OCI-LY1 (cell line): Measurements from ENCODE around the gene SDK1.

ENCODE experiments used
- EZH2 ChIP-seq: fragments of 200-600 bp; sonication (generic), shearing (Covaris generic); IDR thresholded peaks from 2 replicates; pipeline ENCODE4 v1.8.0; 2017; ENCODE audit warnings: borderline replicate concordance, mixed run types, mild to moderate bottlenecking, antibody characterized with exemption, low read length, moderate library complexity, mixed read lengths
- TF ChIP-seq, protein P1 (sequence below): fragments of 200-600 bp; sonication (generic), shearing (Covaris generic); IDR thresholded peaks from 2 replicates; pipeline ENCODE4 v1.5.1; 2017; ENCODE audit warnings: mild to moderate bottlenecking, antibody characterized with exemption, low read length, moderate library complexity, mixed read lengths

DNA sequence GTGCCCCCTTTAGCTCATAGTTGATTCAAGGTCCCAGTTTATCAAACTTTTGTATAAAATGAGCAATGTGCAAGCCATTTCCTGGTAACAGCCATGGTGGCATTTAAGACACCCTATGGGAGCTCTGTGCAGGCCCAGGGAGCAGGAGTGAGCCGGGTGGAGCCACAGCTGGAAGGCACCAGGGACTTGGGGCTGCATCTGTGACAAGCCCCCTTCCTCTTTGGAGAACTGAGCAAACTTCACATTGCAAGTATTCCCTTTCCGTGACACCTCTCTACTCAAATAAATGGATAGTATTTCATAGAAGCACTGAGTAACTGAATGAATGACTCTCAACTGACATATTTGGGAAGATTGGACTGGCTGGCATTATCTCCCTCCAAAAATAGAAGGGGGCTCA lies 822.3 kb downstream of the SDK1 start:
- TF ChIP-seq, protein P1, sequence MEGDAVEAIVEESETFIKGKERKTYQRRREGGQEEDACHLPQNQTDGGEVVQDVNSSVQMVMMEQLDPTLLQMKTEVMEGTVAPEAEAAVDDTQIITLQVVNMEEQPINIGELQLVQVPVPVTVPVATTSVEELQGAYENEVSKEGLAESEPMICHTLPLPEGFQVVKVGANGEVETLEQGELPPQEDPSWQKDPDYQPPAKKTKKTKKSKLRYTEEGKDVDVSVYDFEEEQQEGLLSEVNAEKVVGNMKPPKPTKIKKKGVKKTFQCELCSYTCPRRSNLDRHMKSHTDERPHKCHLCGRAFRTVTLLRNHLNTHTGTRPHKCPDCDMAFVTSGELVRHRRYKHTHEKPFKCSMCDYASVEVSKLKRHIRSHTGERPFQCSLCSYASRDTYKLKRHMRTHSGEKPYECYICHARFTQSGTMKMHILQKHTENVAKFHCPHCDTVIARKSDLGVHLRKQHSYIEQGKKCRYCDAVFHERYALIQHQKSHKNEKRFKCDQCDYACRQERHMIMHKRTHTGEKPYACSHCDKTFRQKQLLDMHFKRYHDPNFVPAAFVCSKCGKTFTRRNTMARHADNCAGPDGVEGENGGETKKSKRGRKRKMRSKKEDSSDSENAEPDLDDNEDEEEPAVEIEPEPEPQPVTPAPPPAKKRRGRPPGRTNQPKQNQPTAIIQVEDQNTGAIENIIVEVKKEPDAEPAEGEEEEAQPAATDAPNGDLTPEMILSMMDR: no peak
- no peak for TF ChIP-seq EZH2
